Subcutaneous adipose tissue (tissue), 4 donors: ENCODE results near the gene CCBE1. TPM values are rescaled to one million over a fixed set of nuclear protein-coding genes. Genes with fewer than 3 reads are reported as not detected.

ENCODE experiments used
- total RNA-seq, 4 donors: library from RNA; depleted of rRNA; stranded (reverse); fragments of >200 nt; gene quantifications; one replicate each; pipeline ENCODE4 v1.1.0, GENCODE V29; 2016
- TF ChIP-seq, protein P1 (sequence below): fragments of 450-650 bp; IDR thresholded peaks from one replicate; pipeline ENCODE4 v1.5.1; 2016; ENCODE audit warnings: low read depth, mild to moderate bottlenecking, control low read depth, antibody characterized with exemption, moderate library complexity

CCBE1 gene
- 10 to 100 TPM in 1 of 4 donors, 1 to 10 TPM in 3; 2.6 to 12.4 (median 6.1) TPM for total RNA-seq

- TF ChIP-seq, protein P1, sequence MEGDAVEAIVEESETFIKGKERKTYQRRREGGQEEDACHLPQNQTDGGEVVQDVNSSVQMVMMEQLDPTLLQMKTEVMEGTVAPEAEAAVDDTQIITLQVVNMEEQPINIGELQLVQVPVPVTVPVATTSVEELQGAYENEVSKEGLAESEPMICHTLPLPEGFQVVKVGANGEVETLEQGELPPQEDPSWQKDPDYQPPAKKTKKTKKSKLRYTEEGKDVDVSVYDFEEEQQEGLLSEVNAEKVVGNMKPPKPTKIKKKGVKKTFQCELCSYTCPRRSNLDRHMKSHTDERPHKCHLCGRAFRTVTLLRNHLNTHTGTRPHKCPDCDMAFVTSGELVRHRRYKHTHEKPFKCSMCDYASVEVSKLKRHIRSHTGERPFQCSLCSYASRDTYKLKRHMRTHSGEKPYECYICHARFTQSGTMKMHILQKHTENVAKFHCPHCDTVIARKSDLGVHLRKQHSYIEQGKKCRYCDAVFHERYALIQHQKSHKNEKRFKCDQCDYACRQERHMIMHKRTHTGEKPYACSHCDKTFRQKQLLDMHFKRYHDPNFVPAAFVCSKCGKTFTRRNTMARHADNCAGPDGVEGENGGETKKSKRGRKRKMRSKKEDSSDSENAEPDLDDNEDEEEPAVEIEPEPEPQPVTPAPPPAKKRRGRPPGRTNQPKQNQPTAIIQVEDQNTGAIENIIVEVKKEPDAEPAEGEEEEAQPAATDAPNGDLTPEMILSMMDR: no peak
These were observed at the start of gene CCBE1 for GRCh38 chr18:59697236-59697932. Gene CCBE1 (minus strand): TSS chr18:59697423.

- TF ChIP-seq, protein P1: no peak
These were observed 47.1 kb upstream of the CCBE1 start for GRCh38 chr18:59744271-59744721.

DNA sequence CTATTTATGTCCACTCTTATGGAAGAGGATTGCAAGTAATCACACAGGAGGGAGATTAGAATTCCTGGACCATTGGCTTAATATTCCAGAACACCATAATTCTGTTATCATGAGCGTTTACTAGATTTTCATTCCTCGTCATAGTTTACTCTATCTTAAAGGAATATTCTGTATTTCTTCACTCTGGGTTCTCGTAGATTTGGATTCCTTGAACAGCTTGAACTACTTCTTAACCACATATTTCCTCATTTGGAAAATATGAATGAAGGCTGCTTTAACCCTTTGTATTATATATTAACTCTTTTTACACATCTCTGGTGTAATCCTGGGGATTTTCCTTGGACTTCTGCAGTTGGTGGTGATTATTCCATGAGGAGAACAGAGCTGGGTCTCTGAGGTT, 46.3 kb upstream of the CCBE1 start:
- TF ChIP-seq, protein P1: no peak

DNA sequence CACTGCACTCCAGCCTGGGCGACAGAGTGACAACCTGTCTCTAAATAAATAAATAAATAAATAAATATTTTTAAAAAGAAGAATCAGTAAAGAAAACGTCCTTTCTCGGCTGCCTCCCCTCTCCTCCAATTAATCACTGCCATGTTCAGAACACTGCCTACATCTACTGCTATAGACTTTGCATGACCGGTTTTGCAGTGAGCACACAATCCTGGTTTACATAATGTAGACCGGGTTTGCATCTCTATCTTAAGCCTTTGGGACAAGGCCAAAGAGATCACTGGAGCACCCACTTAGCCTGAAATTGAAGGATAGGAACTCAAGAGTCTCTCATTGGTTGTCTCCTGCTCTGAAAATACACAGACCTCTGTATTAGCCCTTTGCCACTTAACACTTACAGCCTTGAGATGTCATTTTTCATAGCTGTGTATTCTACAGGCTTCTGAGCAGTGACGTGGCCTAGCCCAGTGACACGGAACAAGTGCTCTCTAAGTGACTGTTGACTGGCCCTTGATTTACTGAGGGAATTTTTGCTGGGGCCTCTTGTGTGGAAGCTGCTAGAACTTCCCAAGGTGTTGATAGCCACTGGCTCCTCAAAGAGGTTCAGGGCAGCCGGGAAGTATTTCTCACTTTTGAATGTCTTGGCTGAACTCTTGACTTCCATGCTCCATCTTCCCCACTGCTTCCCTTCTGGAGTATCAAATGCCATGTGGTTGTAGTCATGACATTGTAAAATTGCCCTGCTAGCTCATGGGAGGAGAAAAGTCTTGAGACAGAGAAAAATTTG, 45.3 kb upstream of the CCBE1 start:
- TF ChIP-seq, protein P1: no peak

DNA sequence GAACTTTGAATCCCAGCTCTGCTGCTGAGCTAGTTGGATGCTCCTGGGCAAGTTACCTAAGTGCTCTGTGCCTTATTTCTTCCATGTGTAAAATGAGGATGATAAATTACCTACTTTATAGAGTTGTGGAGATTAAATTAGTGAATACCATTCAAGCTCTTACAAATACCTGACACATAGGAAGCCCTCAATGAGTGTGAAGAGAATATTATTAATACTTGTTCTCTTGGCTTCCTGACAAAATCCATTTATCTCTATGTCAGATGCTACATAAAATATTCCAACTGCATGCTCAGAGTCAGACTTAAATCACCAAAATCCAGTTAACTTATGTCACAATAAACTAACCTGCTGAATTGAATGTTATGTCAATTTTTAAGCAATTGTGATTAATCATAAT, 42.9 kb upstream of the CCBE1 start:
- TF ChIP-seq, protein P1: no peak

- TF ChIP-seq, protein P1: no peak
These were observed 40.6 kb upstream of the CCBE1 start for GRCh38 chr18:59737776-59738300.

DNA sequence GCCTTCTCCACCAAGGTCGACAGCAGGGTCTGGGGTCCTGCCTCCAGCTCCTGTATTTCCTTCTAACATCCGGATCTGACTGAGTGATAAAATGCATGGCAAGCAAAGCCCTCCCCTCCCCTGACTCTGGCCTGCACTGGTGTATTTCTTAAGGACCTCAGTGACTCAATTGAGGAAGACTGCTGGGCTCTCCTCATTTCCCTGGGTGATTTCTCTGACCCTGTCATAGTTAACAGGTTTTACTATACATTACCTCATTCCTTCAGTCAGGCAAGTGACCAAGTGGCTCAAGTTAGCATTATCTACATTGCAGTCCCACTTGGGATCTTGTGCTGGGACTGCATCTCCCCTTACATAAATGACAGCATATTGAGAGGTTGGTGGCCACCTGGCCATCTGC, 38.8 kb upstream of the CCBE1 start:
- TF ChIP-seq, protein P1: no peak
